NOMO-1 (cell line): ENCODE data around the gene EMILIN2.
"Not testable (repeated sequence)": the region's sequence is repeated elsewhere in the genome, so short reads cannot be mapped to it uniquely, and the experiment has no call there.

Source experiments
- DNase-seq, 2 experiments: peaks; one replicate each; lab custom pipeline; 2025; ENCODE audit not compliant: unreplicated experiment in 2 of 2; lab: John Stamatoyannopoulos, UW

EMILIN2 gene

GRCh38 chr18:2843146-2843545, 3.7 kb upstream of the EMILIN2 start:
- no peak for DNase-seq

GRCh38 chr18:2845172-2845571, 1.6 kb upstream of the EMILIN2 start:
- DNase-seq, result no peak

DNA sequence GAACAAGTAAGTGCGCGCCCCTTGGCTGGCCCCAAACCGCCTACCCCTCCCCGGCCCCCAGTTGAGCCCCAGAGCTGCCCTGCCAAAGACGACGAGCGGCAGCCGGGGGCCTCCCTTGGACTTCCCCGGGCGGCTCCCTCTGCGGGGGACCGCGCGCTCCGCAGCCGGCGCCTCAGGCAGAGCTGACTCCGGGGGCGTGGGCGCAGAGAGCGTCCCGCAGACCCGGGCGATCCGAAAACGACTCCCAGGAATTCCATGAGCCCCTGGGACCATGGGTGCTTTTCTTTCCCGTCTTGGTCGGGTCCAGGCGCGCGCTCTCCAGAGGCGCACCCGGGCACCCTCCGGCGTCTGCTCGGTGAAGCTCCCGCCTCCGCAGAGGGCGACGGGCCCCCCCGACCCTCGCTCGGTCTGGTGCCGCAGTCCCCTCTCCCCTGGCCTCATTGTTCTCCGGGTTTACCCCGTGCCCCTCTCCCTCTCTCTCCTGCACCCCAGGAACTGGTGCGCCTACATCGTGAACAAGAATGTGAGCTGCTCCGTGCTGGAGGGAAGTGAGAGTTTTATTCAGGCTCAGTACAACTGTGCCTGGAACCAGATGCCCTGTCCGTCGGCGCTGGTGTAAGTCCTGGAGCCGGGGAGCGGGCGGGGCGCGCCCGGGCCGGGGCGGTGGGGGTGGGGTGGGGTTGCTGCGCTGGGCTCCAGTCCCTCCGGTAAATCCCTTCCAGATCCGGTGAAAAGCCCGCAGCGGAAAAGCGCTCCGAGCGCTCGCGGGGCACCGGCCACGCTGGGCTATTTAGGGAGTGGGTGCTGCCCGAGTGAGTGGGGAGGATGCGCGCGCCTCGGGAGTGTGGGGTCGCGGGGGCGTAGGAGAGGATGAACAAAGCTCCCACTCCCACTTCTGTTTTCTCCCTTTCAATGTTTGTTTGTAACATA, 776 bp downstream of the EMILIN2 start:
- no peak for DNase-seq

- no peak for DNase-seq
Measured at GRCh38 chr18:2848247-2849246, 1.7 kb downstream of the EMILIN2 start.

DNA sequence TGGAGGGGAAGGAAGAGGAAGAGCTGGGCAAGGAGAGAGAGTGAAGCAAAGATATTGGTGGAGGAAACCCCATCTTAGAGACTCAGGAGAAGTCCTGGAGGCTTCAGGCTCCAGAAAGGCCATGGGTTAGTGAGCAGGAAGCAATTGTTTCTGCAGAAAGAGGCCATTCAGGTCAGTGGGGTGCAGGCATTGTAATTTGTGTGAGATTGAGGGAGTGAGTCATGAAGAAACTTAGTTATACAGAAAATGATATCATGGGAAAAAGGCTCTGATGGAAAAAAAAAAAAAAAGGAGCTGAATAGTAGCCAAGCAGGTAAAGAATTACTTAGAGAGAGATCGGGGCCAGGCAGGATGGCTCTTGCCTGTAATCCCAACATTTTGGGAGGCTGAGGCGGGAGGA, 4.0 kb downstream of the EMILIN2 start:
- DNase-seq, result no peak

DNA sequence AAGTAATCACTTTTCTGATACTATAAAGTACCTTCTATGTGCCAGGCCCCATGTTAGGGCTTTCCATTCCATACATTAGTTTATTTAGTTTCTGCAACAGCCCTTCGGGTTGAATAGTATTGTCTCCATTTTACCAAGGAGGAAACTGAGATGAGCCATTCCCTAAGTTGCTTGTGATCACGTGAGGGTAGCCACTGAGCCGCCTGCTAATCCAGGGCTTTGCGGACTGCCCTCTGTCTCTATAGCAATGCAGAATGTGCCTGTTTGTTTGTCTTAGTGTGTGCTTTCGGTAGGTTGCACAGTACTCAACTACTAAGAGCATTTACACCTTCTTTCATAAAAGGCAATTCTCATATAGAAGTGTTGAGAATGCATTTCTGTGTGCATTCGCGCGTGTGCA, 5.0 kb downstream of the EMILIN2 start:
- DNase-seq, result no peak

- DNase-seq, result not testable (repeated sequence)
Measured at GRCh38 chr18:2852460-2852859, 5.7 kb downstream of the EMILIN2 start.

- no peak for DNase-seq
Measured at GRCh38 chr18:2853173-2853925, 6.5 kb downstream of the EMILIN2 start.

- DNase-seq, result no peak
Measured at GRCh38 chr18:2853926-2854664, 7.3 kb downstream of the EMILIN2 start.

DNA sequence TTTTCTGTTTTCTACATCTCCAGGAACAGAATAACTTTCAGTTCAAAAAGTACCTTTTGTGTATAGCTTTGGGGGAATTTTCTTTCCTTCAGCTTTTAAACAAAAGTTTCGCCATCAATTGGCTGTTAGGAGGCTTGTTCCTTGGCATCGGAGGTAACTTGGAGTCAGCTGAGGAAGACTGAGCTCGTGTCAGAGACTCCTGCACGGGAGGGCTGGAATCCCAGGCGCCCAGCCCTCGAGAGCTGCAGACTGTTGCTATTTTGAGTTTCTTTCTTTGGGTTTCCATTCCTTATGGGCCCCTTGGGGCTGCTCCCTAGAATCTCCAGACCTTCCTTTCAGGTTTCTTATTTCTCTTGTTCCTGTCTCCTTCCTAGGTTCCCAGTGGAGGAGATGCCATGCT, 8.1 kb downstream of the EMILIN2 start:
- DNase-seq, result no peak

DNA sequence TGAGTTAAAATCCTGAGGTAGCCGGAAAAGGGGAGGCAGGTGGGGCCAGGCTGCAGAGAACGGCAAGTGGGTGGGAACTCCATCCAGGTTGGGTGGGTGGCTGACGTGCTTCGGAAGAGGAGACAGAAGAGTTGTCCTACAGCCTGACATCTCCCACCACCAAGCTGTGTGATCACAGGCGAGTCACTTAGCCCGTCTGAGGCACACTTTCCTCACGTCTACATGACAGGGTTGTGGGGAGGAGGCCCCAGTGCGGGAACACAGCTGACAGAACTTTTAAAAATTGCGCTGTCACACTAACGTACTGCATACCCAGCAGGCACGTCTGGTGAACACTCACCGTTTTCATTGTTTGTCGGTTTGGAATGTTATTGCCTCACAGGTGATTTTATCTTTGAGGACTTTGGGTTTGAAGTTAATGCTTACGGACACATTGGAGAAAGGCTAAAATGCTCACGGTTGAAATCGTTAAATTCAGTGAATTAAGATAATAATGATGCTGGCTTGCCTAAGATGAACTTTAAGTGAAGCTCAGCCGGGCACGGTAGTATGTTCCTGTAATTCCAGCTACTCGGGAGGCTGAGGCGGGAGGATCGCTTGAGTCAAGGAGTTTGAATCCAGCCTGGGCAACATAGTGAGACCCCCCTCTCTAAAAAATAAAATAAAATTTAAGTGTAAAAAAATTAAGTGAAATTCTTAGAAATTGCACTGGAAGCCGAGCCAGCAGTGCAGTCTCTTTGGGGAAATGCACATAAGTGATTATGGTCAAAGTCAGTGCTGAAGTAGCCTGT, 8.9 kb downstream of the EMILIN2 start:
- no peak for DNase-seq

DNA sequence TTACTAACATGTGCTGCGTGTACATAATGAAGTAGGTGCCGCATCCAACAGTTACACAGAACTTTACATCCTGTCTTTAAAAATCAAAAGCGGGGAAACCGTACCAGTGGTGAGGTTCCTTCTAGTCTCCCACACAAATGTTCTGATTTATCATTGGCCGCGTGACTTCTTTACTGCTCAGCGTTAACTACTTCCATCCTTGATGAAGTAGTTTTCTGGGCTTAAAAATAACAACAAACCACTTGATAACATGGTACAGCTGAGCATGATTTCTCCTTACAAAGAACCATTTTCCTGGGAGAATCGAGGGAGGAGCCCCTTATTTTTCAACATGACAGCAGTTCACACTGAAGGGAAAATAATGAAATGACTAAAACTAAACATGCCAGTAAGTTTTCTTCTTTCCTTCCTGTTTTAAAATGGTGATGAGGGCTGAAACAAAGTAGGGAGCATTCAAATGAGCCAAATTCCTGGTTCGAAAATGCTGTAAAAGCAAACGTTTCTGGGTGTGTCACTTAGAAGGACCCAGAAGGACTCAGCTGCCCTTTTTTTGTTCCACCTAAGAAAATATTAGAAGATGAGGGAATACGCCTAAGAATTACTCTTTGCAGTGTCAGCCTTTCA, 9.9 kb downstream of the EMILIN2 start:
- DNase-seq, result no peak

DNA sequence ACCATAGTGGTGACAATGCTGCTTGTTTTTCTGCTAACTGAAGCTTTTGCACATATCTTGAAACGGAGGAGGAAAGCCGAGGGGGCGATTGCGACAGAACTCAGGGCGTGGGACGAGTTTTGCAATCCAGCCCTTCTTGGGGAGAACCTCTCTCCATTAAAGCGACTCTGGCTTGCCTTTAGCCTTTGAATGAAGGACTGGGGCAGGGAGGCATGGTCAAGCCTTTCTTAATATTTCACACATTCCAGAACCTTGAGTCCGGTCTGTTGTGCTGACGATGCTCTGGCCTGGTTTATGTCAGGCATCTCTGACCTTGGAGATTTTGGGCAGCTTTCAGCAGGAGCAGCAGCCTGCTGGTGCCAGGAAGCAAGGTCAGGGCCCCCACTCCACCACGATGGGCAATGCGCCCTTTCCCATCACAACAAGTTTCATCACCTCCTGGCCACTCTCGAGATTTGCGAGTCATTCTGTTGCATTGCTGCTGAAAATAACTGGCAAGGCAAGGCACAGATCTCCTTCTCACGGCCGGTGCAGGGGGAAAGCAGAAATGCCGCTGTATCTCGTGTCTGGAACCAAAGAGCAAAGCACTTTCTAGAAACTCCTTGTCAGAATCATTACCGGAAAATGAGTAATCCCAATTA, 10.8 kb downstream of the EMILIN2 start:
- no peak for DNase-seq

DNA sequence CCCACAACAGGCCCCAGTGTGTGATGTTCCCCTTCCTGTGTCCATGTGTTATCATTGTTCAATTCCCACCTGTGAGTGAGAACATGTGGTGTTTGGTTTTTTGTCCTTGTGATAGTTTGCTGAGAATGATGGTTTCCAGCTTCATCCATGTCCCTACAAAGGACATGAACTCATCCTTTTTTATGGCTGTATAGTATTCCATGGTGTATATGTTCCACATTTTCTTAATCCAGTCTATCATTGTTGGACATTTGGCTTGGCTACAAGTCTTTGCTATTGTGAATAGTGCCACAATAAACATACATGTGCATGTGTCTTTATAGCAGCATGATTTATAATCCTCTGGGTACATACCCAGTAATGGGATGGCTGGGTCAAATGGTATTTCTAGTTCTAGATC, 13.6 kb downstream of the EMILIN2 start:
- not testable (repeated sequence) for DNase-seq

- DNase-seq, result not testable (repeated sequence)
Measured at GRCh38 chr18:2863997-2864396, 17.2 kb downstream of the EMILIN2 start.

- not testable (repeated sequence) for DNase-seq
Measured at GRCh38 chr18:2866465-2866864, 19.7 kb downstream of the EMILIN2 start.

- DNase-seq, result no peak
Measured at GRCh38 chr18:2869207-2869606, 22.4 kb downstream of the EMILIN2 start.

DNA sequence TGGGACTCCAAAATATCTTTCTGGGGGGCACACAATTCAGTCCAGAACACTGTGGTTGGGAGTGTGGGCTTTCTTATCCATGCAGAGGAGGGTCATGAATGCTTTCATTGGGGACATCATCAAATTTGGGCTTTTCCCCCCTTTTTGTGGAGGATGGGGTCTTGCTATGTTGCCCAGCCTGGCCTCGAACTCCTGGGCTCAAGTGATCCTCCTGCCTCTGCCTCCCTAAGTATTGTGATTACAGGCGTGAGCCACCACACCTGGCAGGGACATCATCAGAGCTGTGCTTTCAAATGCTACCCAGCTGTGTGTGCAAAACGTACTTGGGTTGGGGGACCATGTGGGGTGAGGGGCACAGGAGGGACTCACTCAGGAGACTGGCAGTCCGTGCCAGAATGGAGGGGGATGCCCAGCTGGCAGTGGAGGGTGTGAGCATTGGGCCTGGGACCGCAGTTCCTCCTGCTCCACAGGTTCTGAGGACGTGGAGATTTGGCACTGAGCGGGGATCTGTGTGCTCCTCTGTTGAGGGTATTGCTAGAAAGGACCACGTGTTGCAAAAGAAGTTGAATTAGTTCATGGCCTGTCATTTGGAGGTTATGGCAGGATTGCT, 24.4 kb downstream of the EMILIN2 start:
- no peak for DNase-seq
